ENCODE data around the gene ARID1B. TPM values are rescaled to one million over a fixed set of nuclear protein-coding genes. Genes with fewer than 3 reads are reported as not detected.
A peak's percentile ranks its signal among the peaks of the same experiment; 100 is the strongest.
"Not testable (repeated sequence)": the region's sequence is repeated elsewhere in the genome, so short reads cannot be mapped to it uniquely, and the experiment has no call there.

Gene ARID1B
- total RNA-seq, 1 donor from 2014 or later: 67.5 TPM

DNA sequence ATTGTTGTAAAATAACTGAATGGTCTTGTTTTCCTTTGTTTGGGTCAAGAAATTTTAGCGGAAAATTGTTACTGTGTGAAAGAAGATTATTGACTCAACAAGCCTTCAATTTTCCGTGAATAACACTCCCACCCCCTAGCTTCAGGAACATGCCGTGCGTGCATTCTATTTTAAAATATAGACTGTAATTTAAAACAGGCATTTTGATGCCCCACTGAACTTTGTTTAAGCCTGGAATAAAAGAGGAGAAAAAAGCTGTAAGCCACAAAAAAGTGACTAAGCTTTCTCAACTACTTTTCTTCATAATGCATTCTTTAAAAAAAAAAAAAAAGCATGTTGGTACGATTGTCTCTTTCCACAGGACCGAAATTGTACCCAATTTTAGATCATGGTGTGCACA, 166.0 kb downstream of the ARID1B start:
- Mint-ChIP-seq H3K4me3 (no peak overlapping the region), H3K9me3 (no peaks in the 10 kb centered on the region), H3K4me1 (peaks cover 7% of the 10 kb centered on the region), H3K36me3 (ENCODE audit: low read depth) (no peaks in the 10 kb centered on the region), H3K27ac (no peak overlapping the region), H3K27me3 (no peaks in the 10 kb centered on the region)
- DNase-seq: no peak
- intact Hi-C loops (cut with micrococcal nuclease): no loop called here

DNA sequence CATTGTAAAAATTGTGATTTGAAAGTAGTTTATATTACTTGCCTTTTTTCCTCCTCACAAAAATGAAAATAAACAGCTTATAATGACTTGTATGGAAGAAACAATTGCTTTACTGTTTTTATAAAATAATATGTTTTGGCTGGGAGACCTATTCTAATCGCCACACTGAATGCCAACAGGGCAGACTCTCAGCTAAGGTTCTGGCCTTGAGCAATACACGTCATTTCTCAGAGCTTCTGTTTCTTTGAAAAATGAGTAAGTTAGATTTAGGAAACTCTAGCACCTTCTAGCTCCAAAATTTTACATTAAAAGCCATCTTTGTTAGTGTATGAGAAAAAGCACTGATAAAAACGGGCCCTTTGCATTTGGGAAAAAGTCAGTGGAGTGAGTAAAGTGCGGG, 166.6 kb downstream of the ARID1B start:
- peaks cover 8% of the 10 kb centered on the region for H3K4me1 Mint-ChIP-seq
- intact Hi-C loops (cut with micrococcal nuclease): no loop called here

GRCh38 chr6:156944412-156944811, 167.2 kb downstream of the ARID1B start:
- Mint-ChIP-seq H3K4me1 (peaks cover 11% of the 10 kb centered on the region), H3K4me3 (no peak overlapping the region), H3K27me3 (no peaks in the 10 kb centered on the region), H3K36me3 (ENCODE audit: low read depth) (no peaks in the 10 kb centered on the region), H3K27ac (no peak overlapping the region), H3K9me3 (no peaks in the 10 kb centered on the region)
- intact Hi-C loops (cut with micrococcal nuclease): no loop called here
- no peak for DNase-seq

More for the DNA sequence above, 166.6 kb downstream of the ARID1B start:
- Mint-ChIP-seq H3K27ac (no peak overlapping the region), H3K27me3 (no peaks in the 10 kb centered on the region), H3K4me3 (no peak overlapping the region), H3K36me3 (ENCODE audit: low read depth) (no peaks in the 10 kb centered on the region), H3K9me3 (no peaks in the 10 kb centered on the region)
- no peak for DNase-seq

DNA sequence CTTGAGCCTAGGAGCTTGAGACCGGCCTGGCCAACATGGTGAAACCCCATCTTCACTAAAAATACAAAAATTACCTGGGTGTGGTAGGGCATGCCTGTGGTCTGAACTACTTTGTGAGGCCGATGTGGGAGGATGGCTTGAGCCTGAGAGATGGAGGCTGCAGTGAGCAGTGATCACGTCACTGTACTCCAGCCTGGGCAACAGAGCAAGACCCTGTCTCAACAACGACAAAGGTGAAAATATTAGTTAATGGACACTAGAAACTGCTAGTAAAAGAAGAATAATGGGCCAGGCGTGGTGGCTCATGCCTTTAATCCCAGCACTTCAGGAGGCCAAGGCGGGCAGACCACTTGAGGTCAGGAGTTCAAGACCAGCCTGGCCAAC, 168.6 kb downstream of the ARID1B start:
- intact Hi-C loops (cut with micrococcal nuclease); H3K9me3 Mint-ChIP-seq; H3K4me3 Mint-ChIP-seq; H3K27ac Mint-ChIP-seq; H3K27me3 Mint-ChIP-seq; DNase-seq; H3K36me3 Mint-ChIP-seq (ENCODE audit: low read depth): not testable (repeated sequence)
- peaks cover 11% of the 10 kb centered on the region for H3K4me1 Mint-ChIP-seq

DNA sequence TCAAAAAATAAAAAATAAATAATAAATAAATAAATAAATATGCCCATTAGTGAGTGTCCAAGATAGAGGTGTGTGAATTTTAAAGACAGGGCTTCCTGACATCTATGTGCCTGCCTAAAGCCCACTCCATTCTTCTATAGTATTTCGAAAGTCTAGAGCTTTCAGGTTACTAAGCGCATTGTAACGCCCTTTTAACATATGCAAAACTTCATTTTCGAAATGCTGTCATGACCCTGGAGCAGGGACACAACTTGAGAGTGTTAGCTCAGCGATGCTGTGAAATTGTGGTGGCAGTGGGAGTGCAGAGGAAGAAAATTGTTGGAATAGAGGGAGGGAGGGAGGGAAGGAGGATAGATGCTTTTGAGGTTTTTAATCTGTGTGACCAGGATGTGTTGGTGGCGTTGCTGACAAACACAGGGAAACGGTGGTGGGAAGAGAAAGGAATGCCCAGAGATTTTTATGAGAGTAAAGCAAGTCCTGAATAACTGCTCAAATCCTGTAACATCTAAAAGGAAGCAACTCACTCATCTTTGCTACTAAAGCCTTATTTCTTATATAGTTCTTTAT, 169.3 kb downstream of the ARID1B start:
- H3K27me3 Mint-ChIP-seq: no peaks in the 10 kb centered on the region
- H3K4me1 Mint-ChIP-seq: peaks cover 11% of the 10 kb centered on the region
- no peaks in the 10 kb centered on the region for H3K36me3 Mint-ChIP-seq (ENCODE audit: low read depth)
- H3K27ac Mint-ChIP-seq: no peak overlapping the region
- no peak overlapping the region for H3K4me3 Mint-ChIP-seq
- no peaks in the 10 kb centered on the region for H3K9me3 Mint-ChIP-seq
- intact Hi-C loops (cut with micrococcal nuclease): no loop called here
- DNase-seq: no peak

- Mint-ChIP-seq H3K9me3 (no peaks in the 10 kb centered on the region), H3K4me3 (no peak overlapping the region), H3K4me1 (peaks cover 10% of the 10 kb centered on the region), H3K27ac (no peak overlapping the region), H3K27me3 (no peaks in the 10 kb centered on the region), H3K36me3 (ENCODE audit: low read depth) (no peaks in the 10 kb centered on the region)
- DNase-seq: no peak
- intact Hi-C loops (cut with micrococcal nuclease): no loop called here
Observed at GRCh38 chr6:156948277-156948676, 171.1 kb downstream of the ARID1B start.

DNA sequence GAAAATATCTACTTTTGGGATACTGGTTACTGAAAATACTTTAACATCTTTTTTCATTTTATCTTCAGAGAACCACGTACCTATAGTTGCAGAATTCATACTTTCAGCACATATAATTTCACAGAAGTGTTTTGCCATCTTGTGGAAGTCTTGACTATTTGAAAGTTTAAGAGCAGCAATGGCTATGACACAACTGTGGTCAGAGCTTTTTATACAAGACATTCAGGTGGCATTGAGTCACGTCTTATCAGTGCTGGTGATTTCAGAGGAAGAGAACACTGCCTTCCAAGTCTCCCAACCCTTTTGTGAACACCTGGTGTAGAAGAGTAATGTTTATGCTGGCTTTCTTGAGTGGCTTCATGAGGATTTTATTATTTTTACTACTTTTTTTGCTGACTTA, 171.6 kb downstream of the ARID1B start:
- Mint-ChIP-seq H3K27ac (no peak overlapping the region), H3K9me3 (no peaks in the 10 kb centered on the region), H3K36me3 (ENCODE audit: low read depth) (no peaks in the 10 kb centered on the region), H3K27me3 (no peaks in the 10 kb centered on the region), H3K4me3 (no peak overlapping the region), H3K4me1 (peaks cover 14% of the 10 kb centered on the region)
- DNase-seq: peak; percentile 36
- intact Hi-C loops (cut with micrococcal nuclease): no loop called here

DNA sequence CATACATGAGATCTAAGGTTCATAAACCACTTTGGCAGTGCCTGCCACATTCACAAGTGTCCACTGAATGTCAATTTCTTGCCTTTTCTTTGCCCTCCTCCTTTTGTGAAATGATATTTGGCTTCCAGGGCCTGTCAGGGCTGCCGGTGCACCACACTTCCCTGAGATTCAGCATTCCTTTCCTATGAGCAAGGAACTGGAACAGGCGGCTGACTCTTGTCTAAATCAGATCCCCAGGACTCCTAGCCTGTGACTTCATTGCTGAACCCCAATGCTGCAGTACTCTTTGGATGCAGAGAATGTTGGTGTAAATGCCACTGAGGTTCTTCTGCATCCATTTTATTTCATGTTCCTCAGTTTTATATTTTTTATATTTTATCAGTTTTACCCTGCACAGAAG, 172.2 kb downstream of the ARID1B start:
- H3K27ac Mint-ChIP-seq: no peak overlapping the region
- peak; percentile 40 for DNase-seq
- no peaks in the 10 kb centered on the region for H3K27me3 Mint-ChIP-seq
- H3K36me3 Mint-ChIP-seq (ENCODE audit: low read depth): no peaks in the 10 kb centered on the region
- H3K4me3 Mint-ChIP-seq: no peak overlapping the region
- intact Hi-C loops (cut with micrococcal nuclease): no loop called here
- peaks cover 16% of the 10 kb centered on the region for H3K4me1 Mint-ChIP-seq
- H3K9me3 Mint-ChIP-seq: no peaks in the 10 kb centered on the region

GRCh38 chr6:156950084-156950483, 172.9 kb downstream of the ARID1B start:
- no peaks in the 10 kb centered on the region for H3K27me3 Mint-ChIP-seq
- H3K27ac Mint-ChIP-seq: no peak overlapping the region
- intact Hi-C loops (cut with micrococcal nuclease): no loop called here
- H3K4me3 Mint-ChIP-seq: no peak overlapping the region
- peak; percentile 40 for DNase-seq
- H3K4me1 Mint-ChIP-seq: peaks cover 18% of the 10 kb centered on the region
- no peaks in the 10 kb centered on the region for H3K9me3 Mint-ChIP-seq
- H3K36me3 Mint-ChIP-seq (ENCODE audit: low read depth): no peaks in the 10 kb centered on the region

- Mint-ChIP-seq H3K4me3 (no peak overlapping the region), H3K36me3 (ENCODE audit: low read depth) (no peaks in the 10 kb centered on the region), H3K27me3 (no peaks in the 10 kb centered on the region), H3K9me3 (no peaks in the 10 kb centered on the region), H3K27ac (no peak overlapping the region), H3K4me1 (peaks cover 16% of the 10 kb centered on the region)
- no peak for DNase-seq
- intact Hi-C loops (cut with micrococcal nuclease): no loop called here
Observed at GRCh38 chr6:156950531-156950930, 173.4 kb downstream of the ARID1B start.

DNA sequence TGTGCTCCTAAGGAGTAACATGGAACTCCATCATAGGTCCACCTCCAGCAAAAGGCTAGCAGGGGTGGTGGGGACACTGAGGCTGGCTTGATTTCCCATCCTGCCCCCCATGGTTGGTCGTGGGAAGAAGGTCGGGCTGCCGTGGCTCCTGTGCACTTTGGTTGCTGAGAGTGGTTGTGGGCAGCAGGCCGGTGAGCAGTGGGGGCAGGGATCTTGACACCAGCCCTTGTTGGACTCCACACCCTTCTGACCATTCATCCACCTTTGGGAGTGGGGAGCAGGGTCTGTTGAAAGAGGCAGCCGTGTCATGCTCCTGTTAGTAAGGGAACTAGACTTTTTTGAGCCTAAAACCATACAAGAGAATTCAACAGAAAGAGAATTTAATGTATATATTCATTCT, 175.2 kb downstream of the ARID1B start:
- H3K27me3 Mint-ChIP-seq: no peaks in the 10 kb centered on the region
- H3K27ac Mint-ChIP-seq: no peak overlapping the region
- no peak overlapping the region for H3K4me3 Mint-ChIP-seq
- peaks cover 22% of the 10 kb centered on the region for H3K4me1 Mint-ChIP-seq
- intact Hi-C loops (cut with micrococcal nuclease): no loop called here
- no peaks in the 10 kb centered on the region for H3K9me3 Mint-ChIP-seq
- no peaks in the 10 kb centered on the region for H3K36me3 Mint-ChIP-seq (ENCODE audit: low read depth)
- peak; percentile 34 for DNase-seq

GRCh38 chr6:156953127-156953478, 175.9 kb downstream of the ARID1B start:
- H3K9me3 Mint-ChIP-seq: no peaks in the 10 kb centered on the region
- intact Hi-C loops (cut with micrococcal nuclease): no loop called here
- H3K27me3 Mint-ChIP-seq: no peaks in the 10 kb centered on the region
- peaks cover 27% of the 10 kb centered on the region for H3K4me1 Mint-ChIP-seq
- H3K36me3 Mint-ChIP-seq (ENCODE audit: low read depth): no peaks in the 10 kb centered on the region
- H3K27ac Mint-ChIP-seq: no peak overlapping the region
- no peak overlapping the region for H3K4me3 Mint-ChIP-seq
- no peak for DNase-seq

- no peaks in the 10 kb centered on the region for H3K27me3 Mint-ChIP-seq
- intact Hi-C loops (cut with micrococcal nuclease): no loop called here
- H3K36me3 Mint-ChIP-seq (ENCODE audit: low read depth): no peaks in the 10 kb centered on the region
- H3K9me3 Mint-ChIP-seq: no peaks in the 10 kb centered on the region
- H3K4me3 Mint-ChIP-seq: no peak overlapping the region
- no peak overlapping the region for H3K27ac Mint-ChIP-seq
- peak; percentile 81 for DNase-seq
- H3K4me1 Mint-ChIP-seq: peaks cover 30% of the 10 kb centered on the region
Observed at GRCh38 chr6:156953479-156954146, 176.4 kb downstream of the ARID1B start.

- DNase-seq: no peak
- intact Hi-C loops (cut with micrococcal nuclease): no loop called here
- Mint-ChIP-seq H3K36me3 (ENCODE audit: low read depth) (no peaks in the 10 kb centered on the region), H3K27ac (no peak overlapping the region), H3K27me3 (no peaks in the 10 kb centered on the region), H3K4me3 (no peak overlapping the region), H3K4me1 (peaks cover 26% of the 10 kb centered on the region), H3K9me3 (no peaks in the 10 kb centered on the region)
Observed at GRCh38 chr6:156954191-156954590, 177.0 kb downstream of the ARID1B start.

DNA sequence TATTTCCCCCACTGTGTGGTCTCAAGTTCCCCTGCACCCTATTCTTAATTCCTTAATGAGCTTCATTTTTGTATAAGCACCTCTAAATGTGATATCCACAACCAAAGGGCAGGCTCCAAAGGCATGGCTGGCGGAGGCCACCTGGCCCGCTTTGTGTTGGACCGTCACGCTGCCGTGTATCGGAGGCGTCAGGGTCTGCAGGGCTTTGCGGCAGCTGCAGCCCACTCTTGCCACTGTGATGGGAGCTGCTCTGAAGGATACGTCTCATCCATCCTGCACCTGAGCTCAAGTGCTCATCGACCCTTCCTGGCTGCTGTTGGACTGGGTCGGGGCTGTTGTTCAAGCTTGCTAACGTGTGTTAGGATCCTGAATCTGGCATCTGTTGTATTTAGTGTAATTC, 177.6 kb downstream of the ARID1B start:
- Mint-ChIP-seq H3K4me1 (peaks cover 28% of the 10 kb centered on the region), H3K4me3 (no peak overlapping the region), H3K36me3 (ENCODE audit: low read depth) (no peaks in the 10 kb centered on the region), H3K27me3 (no peaks in the 10 kb centered on the region), H3K27ac (no peak overlapping the region), H3K9me3 (no peaks in the 10 kb centered on the region)
- intact Hi-C loops (cut with micrococcal nuclease): loop anchor here (5.0 kb wide), 4 partner anchors 67 to 173 kb away; no protein-coding TSS in a partner anchor
- DNase-seq: no peak
